HepG2 (cell line): ENCODE results near the gene TFCP2L1. TPM values are rescaled to one million over a fixed set of nuclear protein-coding genes. Genes with fewer than 3 reads are reported as not detected.
A peak's percentile ranks its signal among the peaks of the same experiment; 100 is the strongest.

Experiments used
- ATAC-seq: fragments of 200-7000 bp; cut with Tn5 transposase; 3 replicates; pipeline ENCODE4 v1.9.1; 2020; ENCODE audit warnings: mild to moderate bottlenecking, moderate library complexity
- BruUV-seq: library from RNA; stranded (reverse); fragments of 400-500 nt; replicated peaks from 2 replicates; lab custom pipeline; 2021; lab: Mats Ljungman, UMichigan
- CTCF ChIA-PET: fragments of 300-600 bp; formaldehyde crosslinking; extraction: SDS; loops from one replicate; lab custom pipeline; 2021; ENCODE audit warnings: low total read pairs, inconsistent platforms, low intra/inter-chr PET ratio; lab: Yijun Ruan, JAX
- POLR2A ChIA-PET: fragments of 350-600 bp; sonication (Branson Sonifier 250); formaldehyde crosslinking; loops from one replicate; lab custom pipeline; 2020; ENCODE audit warnings: antibody characterized with exemption, inconsistent platforms; lab: Yijun Ruan, JAX
- DNase-seq: peaks from one replicate; pipeline ENCODE4 v3.0.0-alpha.2; 2015; ENCODE audit warnings: low spot score
- FAIRE-seq: peaks from 3 replicates; lab custom pipeline; 2011; peaks lifted over from hg19 to GRCh38; lab: Jason Lieb, UNC
- H2AFZ ChIP-seq: one replicate; pipeline ENCODE4 v1.6.1; 2011; ENCODE audit warnings: low read length, inconsistent platforms
- H3K27ac ChIP-seq: fragments of 300-600 bp; 3 replicates; pipeline ENCODE4 v1.8.0; 2011; ENCODE audit warnings: mixed run types, mild to moderate bottlenecking, mixed read lengths, low read length, inconsistent platforms; ENCODE audit not compliant: insufficient read depth; ENCODE audit errors: extremely low read length
- H3K27me3 ChIP-seq, 2 experiments: fragments of 200-600 bp in 1 of 2; 2 replicates in 1 of 2; 3 replicates in 1 of 2; pipeline versions ENCODE4 v1.6.0 to v1.8.0; 2011; ENCODE audit warnings: low read length in 2 of 2, mild to moderate bottlenecking in 2 of 2, moderate library complexity in 2 of 2, inconsistent platforms in 1 of 2; ENCODE audit not compliant: insufficient read depth in 2 of 2, control insufficient read depth in 1 of 2
- H3K36me3 ChIP-seq, 2 experiments: fragments of 200-600 bp in 1 of 2; replicated peaks in 1 of 2; 2 replicates in 1 of 2; 3 replicates in 1 of 2; pipeline versions ENCODE4 v1.5.1 to v1.8.0; 2011; ENCODE audit warnings: low read length in 2 of 2, inconsistent platforms in 1 of 2; ENCODE audit not compliant: insufficient read depth in 2 of 2, control insufficient read depth in 1 of 2
- H3K4me1 ChIP-seq: 2 replicates; pipeline ENCODE4 v1.5.1; 2012; ENCODE audit warnings: low read length, inconsistent platforms; ENCODE audit not compliant: insufficient read depth
- H3K4me2 ChIP-seq: 2 replicates; pipeline ENCODE4 v1.6.0; 2011; ENCODE audit warnings: low read depth, low read length, inconsistent platforms
- H3K4me3 ChIP-seq, 3 experiments: fragments of 200-600 bp in 1 of 3; sonication (generic), shearing (Covaris generic) in 1 of 3; replicated peaks in 1 of 3; 2 replicates each; pipeline ENCODE4 v1.5.1; 2011 to 2016; ENCODE audit warnings: low read length in 3 of 3, inconsistent platforms in 2 of 3, low read depth in 2 of 3, mild to moderate bottlenecking in 2 of 3, control low read depth in 1 of 3, mixed read lengths in 1 of 3; ENCODE audit not compliant: insufficient read depth in 1 of 3
- H3K79me2 ChIP-seq: one replicate; pipeline ENCODE4 v1.6.1; 2011; ENCODE audit warnings: low read length, inconsistent platforms; ENCODE audit not compliant: insufficient read depth
- H3K9ac ChIP-seq: 2 replicates; pipeline ENCODE4 v1.6.0; 2011; ENCODE audit warnings: mild to moderate bottlenecking, low read depth, low read length, inconsistent platforms; ENCODE audit not compliant: insufficient read depth
- H3K9me3 ChIP-seq: 2 replicates; pipeline ENCODE4 v1.5.1; 2012; ENCODE audit warnings: mild to moderate bottlenecking, low read length
- H4K20me1 ChIP-seq: 2 replicates; pipeline ENCODE4 v1.6.0; 2011; ENCODE audit warnings: inconsistent platforms, mild to moderate bottlenecking, low read length, moderate library complexity; ENCODE audit not compliant: insufficient read depth
- AFF4 ChIP-seq: sonication (generic); formaldehyde crosslinking; IDR thresholded peaks from 2 replicates; pipeline ENCODE4 v1.4.0; 2020; ENCODE audit warnings: missing genetic modification reagents
- DBP ChIP-seq: sonication (generic); formaldehyde crosslinking; IDR thresholded peaks from 2 replicates; pipeline ENCODE4 v1.4.0; 2020; ENCODE audit warnings: missing genetic modification reagents; ENCODE audit errors: not compliant biosample characterization
- FIP1L1 ChIP-seq: fragments of 200-400 bp; formaldehyde crosslinking; IDR thresholded peaks from 2 replicates; pipeline ENCODE4 v1.6.1; 2018; ENCODE audit warnings: low read depth, mild to moderate bottlenecking, low read length, moderate library complexity, borderline replicate concordance; ENCODE audit not compliant: insufficient read depth
- FOSL2 ChIP-seq: sonication (generic); formaldehyde crosslinking; IDR thresholded peaks from 2 replicates; pipeline ENCODE4 v1.4.0; 2020; ENCODE audit warnings: missing genetic modification reagents
- NFE2 ChIP-seq: sonication (generic); formaldehyde crosslinking; IDR thresholded peaks from 2 replicates; pipeline ENCODE4 v1.4.0; 2020; ENCODE audit warnings: missing genetic modification reagents
- RAD21 ChIP-seq: fragments of 450-650 bp; formaldehyde crosslinking; IDR thresholded peaks from 2 replicates; pipeline ENCODE4 v1.5.0; 2020; ENCODE audit warnings: mild to moderate bottlenecking
- TCF7 ChIP-seq: sonication (generic); IDR thresholded peaks from 2 replicates; pipeline ENCODE4 v1.6.1; 2016; ENCODE audit warnings: antibody characterized with exemption, low read depth
- ZFX ChIP-seq: sonication (generic); formaldehyde crosslinking; IDR thresholded peaks from 2 replicates; pipeline ENCODE4 v1.4.0; 2020; ENCODE audit warnings: mild to moderate bottlenecking, low read depth, missing genetic modification reagents, moderate library complexity
- ZMYM2 ChIP-seq: sonication (generic); formaldehyde crosslinking; IDR thresholded peaks from 2 replicates; pipeline ENCODE4 v1.8.0; 2022; ENCODE audit warnings: mild to moderate bottlenecking, missing genetic modification reagents
- ZNF407 ChIP-seq: sonication (generic); formaldehyde crosslinking; IDR thresholded peaks from one replicate; pipeline ENCODE4 v1.5.1; 2020; ENCODE audit warnings: mild to moderate bottlenecking, missing genetic modification reagents; ENCODE audit errors: not compliant biosample characterization
- ZSCAN20 ChIP-seq: sonication (generic); formaldehyde crosslinking; IDR thresholded peaks from 2 replicates; pipeline ENCODE4 v1.4.0; 2020; ENCODE audit warnings: missing genetic modification reagents, mild to moderate bottlenecking, borderline replicate concordance
- WGBS: methylation state at CpG from one replicate; pipeline ENCODE4 v1.1.6; 2017; ENCODE audit warnings: low lambda C conversion rate; 5-methylcytosine and 5-hydroxymethylcytosine counted together
- in situ Hi-C: cut with HindIII; loops from 2 replicates; pipeline ENCODE4 v1.10.0; 2017; ENCODE audit warnings: low pct_unique_long_range_greater_than_20kb; ENCODE audit not compliant: extremely low pct_ligation_motif_present
- intact Hi-C: fragments of 100-400 bp; cut with micrococcal nuclease; formaldehyde crosslinking; loops from one replicate; pipeline ENCODE4 v1.10.0; 2022; ENCODE audit not compliant: unreplicated experiment
- polyA plus RNA-seq, 8 experiments: library from polyadenylated mRNA; depleted of rRNA in 3 of 8; stranded (reverse) in 7 of 8; unstranded in 1 of 8; fragments of >200 nt; fragmentation: Illumina TruSeq in 4 of 8; extraction: Trizol in 4 of 8; gene quantifications; 2 replicates each; pipeline versions ENCODE4 v1.2.1 to v1.2.3, GENCODE V29; 2011 to 2016; ENCODE audit warnings: low read depth in 4 of 8, missing spikeins in 1 of 8, mixed read lengths in 1 of 8; ENCODE audit not compliant: insufficient read depth in 1 of 8
- total RNA-seq, 5 experiments: library from RNA; depleted of rRNA; stranded (reverse); fragments of >200 nt; fragmentation: Illumina TruSeq; extraction: Trizol; gene quantifications; 2 replicates each; pipeline ENCODE4 v1.2.3, GENCODE V29; 2016; ENCODE audit warnings: low read depth in 1 of 5

TFCP2L1 gene
- total and polyA plus RNA-seq, 2 of the 13 experiments (the other 11 are each of a cell fraction or from before 2014, with no cell fraction given), result under 0.01 TPM; not detected in 1

DNA sequence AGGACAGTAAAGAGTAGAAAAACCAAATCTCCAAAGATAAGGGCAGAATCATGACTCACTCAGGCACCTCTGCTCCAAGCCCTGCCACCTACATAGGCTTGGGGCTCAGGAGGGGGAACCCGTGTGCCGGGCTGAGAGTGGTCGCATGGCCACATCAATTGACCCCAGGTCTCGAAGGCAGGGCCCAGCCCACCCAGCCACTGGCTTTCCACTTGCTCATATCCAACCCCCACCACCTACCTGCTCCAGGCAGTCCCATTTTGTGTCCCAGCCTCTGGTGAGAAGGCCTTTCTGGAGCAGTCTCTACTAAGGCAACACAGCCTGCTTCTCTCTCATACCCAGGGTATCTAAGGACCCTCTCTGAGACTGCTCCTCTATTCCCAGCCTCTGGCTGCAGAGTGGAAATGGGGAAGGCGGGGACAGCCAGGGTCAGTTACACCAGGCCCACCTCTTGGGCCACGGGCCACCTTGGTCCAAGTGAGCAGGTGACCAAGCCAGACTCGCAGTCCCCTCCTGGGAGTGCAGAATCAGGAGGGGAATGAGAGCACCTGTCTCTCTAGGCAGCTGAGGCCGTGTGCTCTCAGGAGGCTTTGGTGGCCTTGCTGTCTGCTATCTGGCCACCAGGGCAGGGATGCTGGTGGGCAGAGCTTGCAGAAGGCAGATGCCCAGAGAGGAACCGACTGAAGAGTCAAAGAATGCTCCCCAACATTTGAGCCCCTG is 20.8 kb downstream of the TFCP2L1 start:
- no peaks in the 10 kb centered on the region for H3K4me1 ChIP-seq
- no peak for DNase-seq
- in situ Hi-C loops, result no loop called here
- intact Hi-C loops, result no loop called here
- ChIA-PET CTCF (no interaction called here), POLR2A (no interaction called here)
- no peaks in the 10 kb centered on the region for H3K36me3 ChIP-seq
- H3K9me3 ChIP-seq, result no peaks in the 10 kb centered on the region
- H4K20me1 ChIP-seq, result no peaks in the 10 kb centered on the region
- H3K27ac ChIP-seq, result no peak overlapping the region
- no peak for FAIRE-seq
- H3K9ac ChIP-seq, result no peak overlapping the region
- H2AFZ ChIP-seq, result no peak overlapping the region
- H3K27me3 ChIP-seq, result peaks cover 0 to 19% of the 10 kb centered on the region in 2 experiments; a peak in 3 of 5 replicates
- WGBS, result 14% methylated on average over 8 of the region's 9 CpGs
- no TSS peak for BruUV-seq
- H3K79me2 ChIP-seq, result no peaks in the 10 kb centered on the region
- ATAC-seq, result peak; percentile 86
- H3K4me2 ChIP-seq, result no peak overlapping the region
- no peak overlapping the region for H3K4me3 ChIP-seq
- TF ChIP-seq ZNF407 (CRISPR knock-in tag), result no peak
- TF ChIP-seq NFE2 (CRISPR knock-in tag), result no peak
- TF ChIP-seq FOSL2 (CRISPR knock-in tag), result no peak
- TF ChIP-seq ZMYM2 (CRISPR knock-in tag), result no peak
- TF ChIP-seq AFF4 (CRISPR knock-in tag), result no peak
- no peak for TF ChIP-seq TCF7
- no peak for TF ChIP-seq ZFX (CRISPR knock-in tag)
- TF ChIP-seq RAD21 (CRISPR knock-in tag), result no peak
- no peak for TF ChIP-seq ZSCAN20 (CRISPR knock-in tag)
- TF ChIP-seq FIP1L1, result no peak
- no peak for TF ChIP-seq DBP
